Ramos (cell line): ENCODE data around the gene ARHGAP1.
"Not testable (repeated sequence)": the region's sequence is repeated elsewhere in the genome, so short reads cannot be mapped to it uniquely, and the experiment has no call there.

ENCODE experiments used
- in situ Hi-C: fragments of 300-500 bp; cut with MboI; formaldehyde crosslinking; loops from one replicate; pipeline ENCODE4 v1.14.3; 2022; ENCODE audit warnings: low sequenced_read_pairs; ENCODE audit not compliant: unreplicated experiment

Gene ARHGAP1

DNA sequence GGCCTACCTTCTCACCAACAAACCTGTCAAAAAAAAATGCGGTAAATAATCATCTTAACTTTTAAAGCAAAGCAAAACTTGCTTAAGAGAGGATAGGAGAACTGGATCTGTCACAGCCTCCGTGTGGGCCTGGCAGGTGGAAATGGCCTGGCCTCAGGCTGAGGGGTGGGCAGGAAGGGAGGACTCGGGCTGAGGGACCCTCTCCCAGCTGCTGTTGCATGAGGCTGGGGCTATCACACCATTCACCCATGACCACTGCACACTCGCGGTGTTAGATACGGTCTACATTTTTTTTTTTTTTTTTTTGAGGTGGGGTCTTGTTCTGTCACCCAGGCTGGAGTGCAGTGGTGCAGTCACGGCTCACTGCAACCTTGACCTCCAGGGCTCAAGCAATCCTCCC is 24.5 kb downstream of the ARHGAP1 start:
- in situ Hi-C loops: no loop called here

DNA sequence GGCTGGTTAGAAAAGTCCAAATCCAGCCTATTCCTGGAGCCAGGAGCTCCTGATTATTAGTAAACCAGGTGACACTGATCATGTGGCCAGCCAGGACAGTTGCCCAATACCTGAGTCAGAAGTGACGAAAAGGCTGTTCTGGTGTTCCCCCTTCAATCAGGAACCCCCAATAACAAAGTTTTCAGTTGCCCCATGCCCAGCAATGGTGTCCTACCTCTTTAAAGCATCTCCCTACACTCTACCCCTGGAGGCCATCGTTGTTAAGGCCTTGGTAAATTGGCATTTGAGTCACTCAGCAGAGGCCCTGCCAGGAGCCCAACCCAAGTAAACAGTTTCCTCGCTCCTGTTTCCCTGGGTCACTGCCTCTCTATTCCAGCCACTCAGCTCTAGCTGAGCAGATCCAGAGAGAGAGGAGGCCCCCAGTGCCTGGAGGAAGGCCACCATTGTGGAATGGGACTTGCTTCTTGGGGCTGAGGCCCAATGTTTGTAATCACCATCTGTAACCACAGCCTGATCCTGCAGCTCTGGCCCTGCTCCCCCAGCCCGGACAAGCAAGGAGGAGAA is 25.0 kb downstream of the ARHGAP1 start:
- in situ Hi-C loops: no loop called here

DNA sequence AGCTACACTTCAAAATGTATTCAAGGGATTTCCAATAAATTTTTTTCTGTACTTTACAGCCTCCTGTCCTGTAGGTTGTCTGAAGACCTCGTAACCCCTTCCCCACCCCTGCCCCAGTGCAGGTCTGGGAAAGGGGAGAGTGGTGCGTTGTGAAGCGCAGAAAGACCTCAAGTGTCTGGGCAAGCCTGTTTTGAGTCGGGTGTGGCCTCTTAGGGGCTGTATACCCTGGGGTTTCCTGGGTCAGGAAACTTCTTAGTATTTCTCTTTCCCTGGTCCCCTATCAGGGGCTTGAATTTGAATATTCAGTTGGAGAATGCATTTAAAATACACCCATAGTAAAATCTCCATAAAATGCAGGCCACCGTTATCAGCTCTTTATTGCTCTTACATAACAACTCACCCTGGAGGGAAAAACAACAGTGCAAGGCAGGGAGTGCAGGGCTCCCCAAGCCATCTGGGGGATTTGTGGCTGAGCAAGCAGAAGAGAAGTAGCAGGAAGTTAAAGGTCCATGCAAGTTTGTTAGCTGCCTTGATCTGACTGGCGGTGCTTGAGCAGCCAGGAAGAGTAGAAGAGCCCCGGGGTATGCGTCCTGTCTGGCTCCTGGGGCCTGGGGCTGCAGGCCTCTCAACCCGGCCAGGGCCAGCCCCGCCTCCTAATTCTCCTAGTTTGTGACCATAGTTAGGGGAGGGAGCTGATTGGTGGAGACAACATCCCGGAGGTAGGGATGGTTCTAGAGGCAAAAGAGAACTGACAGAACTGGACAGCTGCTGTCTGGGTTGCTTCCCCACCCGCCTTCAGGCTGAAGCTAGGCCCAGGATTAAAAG is 25.7 kb downstream of the ARHGAP1 start:
- in situ Hi-C loops: no loop called here

DNA sequence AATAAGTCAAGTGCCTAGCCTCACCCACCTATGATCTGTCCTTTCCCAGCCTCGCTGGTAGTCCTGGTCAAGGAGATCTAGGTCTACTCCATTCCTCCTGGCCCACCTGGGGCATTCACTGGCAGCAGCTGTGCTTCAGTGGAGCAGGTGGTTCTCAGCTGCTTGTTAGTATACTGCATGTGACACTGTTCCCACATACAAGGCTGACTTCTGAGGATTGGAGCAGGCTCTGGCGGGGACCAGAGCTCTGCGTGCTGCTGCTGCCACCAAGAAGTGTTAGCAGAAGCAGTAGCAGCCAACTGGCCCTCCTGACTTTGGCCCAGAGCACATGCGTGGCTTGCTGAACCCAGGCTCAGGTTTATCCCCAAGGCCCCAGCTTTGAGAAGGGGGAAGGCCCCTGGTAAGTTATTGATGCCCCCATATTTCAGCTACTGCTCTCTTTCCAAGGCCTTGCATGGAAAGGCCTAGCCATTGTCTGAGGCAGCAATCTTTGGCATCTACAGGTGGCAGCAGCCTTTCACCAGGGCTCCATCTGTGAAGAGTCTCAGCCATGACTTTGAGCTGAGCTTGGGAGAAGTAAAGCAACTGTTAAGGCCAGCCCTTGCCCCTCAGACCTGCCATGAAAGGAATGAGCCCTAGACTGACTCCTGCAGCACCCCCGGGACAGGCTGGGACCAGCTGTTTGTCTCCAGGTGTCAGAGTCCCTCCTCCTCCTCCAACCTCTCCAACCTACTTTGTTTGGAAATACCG is 26.5 kb downstream of the ARHGAP1 start:
- in situ Hi-C loops: no loop called here

DNA sequence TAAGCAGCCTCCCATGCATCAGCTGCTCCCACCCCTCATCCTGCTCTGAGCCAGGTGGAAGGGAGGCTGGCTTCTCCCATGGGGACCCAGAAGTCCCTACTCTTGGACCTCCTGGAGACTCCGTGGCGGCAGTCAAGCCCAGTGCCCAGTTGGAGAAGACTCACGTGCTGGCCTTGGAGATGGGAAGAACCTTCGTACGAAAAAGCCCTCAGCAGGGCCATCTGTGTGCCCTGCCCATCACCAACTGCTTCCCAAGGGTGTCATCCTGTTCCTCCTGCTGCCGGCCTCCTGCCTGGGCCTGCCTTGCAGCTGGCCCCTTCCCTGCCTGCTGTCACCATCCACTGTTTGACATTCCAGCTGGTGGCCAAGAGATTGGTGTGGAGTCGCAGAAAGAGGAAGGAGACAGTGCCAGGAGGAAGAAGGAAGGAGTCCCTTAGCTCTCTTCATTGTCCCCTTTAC is 28.0 kb downstream of the ARHGAP1 start:
- in situ Hi-C loops: no loop called here

DNA sequence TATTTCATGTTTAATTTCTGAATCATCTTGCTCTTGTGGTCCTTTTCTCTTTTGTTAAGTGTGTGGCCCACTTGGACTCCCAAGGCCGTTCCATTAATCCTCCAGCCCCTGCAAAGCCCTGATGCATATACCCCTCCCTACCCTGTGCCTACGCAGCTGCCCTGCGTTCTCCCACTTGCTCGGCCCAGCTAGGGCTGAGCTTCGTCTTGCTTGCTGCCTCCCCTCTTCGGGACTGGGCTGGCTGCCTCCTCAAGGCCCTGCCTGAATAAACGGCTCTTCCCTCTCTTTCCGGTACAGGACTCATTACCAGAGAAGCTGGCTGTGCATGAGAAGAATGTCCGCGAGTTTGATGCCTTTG is 28.5 kb downstream of the ARHGAP1 start:
- in situ Hi-C loops: no loop called here

DNA sequence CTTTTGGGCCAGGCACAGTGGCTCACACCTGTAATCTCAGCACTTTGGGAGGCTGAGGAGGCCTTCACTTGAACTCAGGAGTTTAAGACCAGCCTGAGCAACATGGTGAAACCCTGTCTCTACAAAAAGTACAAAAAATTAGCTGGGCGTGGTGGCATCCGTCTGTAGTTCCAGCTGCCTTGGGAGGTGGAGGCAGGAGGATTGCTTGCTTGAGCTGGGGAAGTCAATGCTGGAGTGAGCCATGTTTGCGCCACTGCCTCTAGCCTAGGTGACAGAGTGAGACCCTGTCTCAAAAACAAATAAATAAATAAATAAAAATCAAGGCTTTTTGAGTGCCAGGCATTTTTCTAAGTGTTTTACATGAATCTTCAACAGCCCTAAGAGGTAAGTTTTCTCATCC is 29.9 kb downstream of the ARHGAP1 start:
- in situ Hi-C loops: not testable (repeated sequence)

DNA sequence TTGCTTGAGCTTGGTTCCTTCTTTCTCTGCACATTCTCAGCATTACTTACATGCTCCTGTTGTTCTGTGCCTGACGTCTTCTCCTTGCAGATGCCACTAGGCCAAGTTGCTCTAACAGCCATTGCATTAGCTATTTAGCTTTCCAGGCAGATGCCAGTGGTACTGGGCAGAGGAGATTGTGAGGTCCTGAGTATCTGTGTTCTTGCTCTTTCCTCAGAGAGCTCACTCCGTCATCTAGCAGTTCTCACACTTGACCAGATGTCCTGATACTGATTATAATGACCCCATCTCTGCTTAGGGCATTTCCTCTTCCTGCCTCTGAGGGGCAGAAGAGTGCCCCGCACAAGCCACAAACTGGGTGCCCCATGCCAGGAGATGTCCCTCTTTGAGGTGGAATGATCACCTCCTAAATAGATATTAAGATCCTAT is 30.7 kb downstream of the ARHGAP1 start:
- in situ Hi-C loops: no loop called here

DNA sequence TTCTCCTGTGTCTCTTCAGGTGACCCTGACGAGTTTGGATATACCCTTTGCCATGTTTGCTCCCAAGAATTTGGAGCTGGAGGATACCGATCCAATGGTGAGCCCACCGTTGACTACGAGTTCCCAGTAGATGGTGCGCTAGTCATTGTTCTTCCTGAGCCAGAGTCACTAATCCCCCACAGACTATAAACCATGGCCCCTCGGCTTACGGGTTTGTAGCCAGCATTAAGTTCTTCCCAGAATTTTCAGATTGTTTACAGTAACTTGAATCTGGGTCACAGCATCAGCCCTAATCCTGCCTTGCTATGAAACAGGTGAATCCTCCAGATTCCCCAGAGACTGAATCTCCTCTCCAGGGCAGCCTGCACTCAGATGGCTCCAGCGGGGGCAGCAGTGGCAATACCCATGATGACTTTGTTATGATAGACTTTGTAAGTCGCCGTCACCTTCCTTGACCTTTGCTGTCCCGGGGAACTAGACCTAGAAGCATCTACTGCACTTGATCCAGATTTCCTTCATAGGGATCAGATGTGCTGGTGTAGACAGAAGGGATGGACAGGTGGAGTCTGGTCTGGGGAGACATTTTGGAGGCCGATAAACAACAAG is 31.8 kb downstream of the ARHGAP1 start:
- in situ Hi-C loops: no loop called here

DNA sequence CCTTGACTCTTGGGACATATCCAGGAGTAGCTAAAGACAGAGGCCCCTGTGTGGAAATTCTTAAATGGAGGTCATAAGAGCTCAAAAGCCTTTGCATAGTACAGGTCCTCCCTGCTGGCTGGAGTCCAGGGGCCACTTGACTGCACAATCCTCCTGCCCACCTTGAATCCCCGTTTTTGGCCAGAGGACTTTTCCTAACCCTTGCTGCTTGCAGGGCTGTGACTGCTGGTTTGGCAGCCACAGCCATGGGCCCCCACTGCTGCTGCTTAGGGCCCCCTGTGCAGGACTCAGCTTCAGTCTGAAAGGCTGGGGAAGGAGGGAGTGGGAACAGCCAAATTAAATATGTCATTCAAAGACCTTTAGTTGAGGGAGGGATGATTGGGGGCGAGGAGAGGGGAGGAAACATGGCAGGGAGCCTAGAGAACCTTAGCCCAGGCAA is 33.4 kb downstream of the ARHGAP1 start:
- in situ Hi-C loops: no loop called here

DNA sequence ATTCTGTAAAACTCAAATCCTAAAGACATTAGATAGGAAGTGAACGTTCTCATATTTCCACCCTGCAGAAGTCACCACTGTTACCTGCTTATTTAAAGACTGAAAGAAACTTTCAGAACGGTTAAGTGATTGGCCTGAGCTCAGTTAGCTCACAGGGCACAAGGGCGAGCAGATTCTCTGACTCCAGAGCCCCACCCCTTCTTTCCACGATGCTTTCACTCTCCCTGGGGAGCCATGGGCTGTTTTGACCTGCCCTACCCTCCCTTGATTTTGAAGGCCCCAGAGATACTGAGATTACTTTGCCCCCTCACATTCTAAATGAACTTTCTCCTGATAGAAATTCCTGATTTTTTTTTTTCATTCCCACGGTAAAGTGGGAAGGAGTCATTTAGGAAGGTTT is 33.9 kb downstream of the ARHGAP1 start:
- in situ Hi-C loops: no loop called here

DNA sequence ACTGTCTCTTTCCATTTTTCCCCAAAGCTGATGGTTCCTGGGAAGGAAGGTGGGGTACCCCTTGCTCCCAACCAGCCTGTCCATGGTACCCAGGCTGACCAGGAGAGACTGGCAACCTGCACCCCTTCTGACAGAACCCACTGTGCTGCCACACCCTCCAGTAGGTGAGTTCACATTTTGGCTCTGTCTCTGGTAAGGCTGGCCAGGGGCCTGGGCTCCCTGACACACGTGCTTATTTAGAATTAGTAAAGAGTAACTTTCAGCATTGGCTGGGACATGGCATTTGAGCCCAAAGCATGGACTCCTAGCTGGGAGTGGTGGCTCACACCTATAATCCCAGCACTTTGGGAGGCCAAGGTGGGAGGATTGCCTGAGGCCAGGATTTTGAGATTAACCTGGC is 35.1 kb downstream of the ARHGAP1 start:
- in situ Hi-C loops: no loop called here

DNA sequence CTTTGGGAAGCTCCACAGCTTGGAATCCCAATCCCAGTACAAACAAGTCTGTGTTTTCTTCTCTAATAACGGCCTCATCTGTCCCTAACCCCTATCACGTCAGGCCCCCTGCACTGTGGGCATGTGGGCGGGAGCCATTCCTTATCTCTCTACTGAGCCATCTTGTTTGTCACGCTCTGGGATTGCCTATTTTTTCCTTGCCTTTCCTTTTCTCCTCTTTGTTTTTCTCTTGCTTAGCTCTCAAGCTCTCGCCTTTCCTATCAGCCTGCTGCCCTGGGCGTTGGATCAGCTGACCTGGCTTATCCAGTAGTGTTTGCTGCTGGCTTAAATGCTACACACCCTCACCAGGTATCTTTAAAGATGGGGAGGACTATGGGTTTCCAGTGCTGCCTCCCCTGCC is 35.8 kb downstream of the ARHGAP1 start:
- in situ Hi-C loops: no loop called here

DNA sequence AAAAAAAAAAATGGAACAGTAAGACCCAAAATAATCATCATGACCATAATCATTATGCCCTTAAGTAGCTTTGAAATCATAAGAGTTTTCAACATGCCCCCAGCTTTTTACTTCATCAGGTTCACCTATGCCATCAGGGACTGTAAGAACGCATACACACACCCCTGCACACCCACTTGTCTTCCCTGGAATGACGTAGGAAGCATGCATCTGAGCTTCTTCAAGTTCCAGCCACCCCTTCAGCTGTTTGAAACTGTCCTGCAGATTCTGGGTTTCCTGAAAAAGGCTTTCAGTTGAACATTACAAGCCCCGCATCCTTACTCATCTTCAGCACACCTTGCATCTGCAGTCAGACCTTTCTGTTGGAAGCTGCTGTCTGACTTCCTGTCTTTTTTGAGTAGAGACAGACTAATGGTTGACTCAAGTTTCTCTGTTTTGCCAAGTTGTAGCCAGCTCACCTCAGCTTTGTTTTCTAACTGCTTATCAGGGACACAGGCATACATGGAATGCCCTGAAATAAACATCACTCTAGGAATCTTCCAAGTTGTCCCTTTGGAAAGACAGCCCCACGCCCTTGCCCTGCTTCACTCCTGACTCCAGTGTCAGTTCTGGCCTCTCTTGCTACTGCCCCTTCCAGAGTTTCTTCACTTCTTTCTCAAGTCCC is 37.0 kb downstream of the ARHGAP1 start:
- in situ Hi-C loops: no loop called here

DNA sequence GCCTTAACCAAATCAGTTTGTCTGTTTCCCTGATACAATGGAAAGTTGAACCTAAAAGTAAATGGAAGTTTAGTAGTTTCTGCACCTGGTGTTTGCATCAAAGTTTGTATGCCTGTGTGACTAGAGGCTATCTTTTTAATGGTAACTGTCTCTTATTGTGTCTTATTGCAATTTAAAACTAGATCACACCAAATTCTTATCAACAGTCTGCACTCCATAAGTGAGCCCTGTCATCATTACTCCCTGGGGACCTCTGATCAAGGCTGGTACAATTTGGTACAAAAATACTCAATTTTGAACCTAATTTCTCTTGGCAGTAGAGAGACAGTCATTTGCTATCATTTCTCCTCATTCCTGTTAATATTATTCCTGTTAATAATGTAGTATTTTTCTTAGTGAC is 38.1 kb downstream of the ARHGAP1 start:
- in situ Hi-C loops: no loop called here

DNA sequence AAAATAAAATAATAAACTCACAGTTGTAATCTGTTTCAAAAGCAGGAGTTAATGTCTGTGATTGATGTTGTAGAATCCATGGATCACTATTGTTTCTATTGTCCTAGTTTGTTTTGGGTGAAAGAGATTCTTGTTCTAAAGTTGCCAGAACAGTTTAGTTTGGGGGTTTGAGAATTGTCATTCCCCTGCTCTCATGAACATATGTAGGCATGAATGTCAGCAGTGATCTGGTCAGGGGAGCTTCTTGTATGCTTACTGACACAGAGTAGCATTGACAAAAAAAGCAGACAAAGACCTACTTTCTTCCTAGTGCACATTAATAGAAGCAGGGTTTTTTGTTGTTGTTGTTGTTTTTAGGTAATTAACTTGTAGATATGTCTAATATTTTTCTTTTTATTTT is 38.6 kb downstream of the ARHGAP1 start:
- in situ Hi-C loops: no loop called here

DNA sequence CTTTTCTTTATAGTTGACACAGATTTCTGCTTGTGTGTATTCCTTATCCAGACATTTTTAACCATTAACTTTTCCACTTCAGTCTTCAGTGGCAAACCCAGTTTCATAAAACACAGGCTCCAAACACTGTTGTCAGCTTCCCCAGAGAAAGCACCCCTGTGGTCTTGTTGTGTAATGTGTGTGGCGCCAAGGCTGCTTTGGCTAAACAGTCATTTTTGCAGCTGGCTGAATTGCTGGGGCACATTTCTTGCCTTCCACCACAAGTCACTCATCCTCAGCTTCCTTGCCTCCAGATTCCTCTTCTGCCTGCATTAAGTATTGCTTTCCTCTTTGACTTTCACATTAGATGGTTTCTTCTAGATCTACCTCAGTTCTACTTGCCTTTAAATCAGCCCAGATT is 40.5 kb downstream of the ARHGAP1 start:
- in situ Hi-C loops: no loop called here

DNA sequence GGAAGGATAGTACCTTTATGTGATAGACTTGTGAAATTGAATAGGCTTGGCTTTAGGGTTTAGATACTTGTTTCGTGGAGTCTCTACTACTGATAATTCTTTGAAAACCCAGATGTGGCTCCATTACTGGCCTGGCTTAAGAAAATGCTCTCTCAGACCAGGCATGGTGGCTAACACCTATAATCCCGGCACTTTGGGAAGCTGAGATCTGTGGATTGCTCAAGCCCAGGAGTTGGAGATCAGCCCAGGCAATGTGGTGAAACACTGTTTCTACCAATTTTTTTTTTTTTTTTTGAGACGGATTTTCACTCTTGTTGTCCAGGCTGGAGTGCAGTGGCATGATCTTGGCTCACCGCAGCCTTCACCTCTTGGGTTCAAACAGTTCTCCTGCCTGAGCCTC is 42.2 kb downstream of the ARHGAP1 start:
- in situ Hi-C loops: no loop called here

DNA sequence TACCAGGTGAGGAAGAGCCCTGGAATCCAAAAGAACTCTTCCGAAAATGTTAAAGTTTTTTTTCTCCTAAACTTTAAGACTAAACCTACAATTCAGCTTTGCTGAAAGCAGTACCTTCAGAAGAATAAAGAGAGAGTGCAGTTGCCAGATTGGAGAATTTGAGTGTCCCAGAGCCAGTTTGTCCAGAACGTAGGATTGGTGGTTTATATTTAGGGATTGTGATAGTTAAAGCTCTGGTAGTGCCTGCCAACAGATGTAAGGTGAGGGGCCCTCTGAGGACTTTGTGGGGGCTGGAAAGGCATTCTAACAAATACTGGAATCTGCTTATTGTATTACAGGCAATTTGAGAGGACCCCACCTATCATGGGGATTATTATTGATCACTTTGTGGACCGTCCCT is 43.2 kb downstream of the ARHGAP1 start:
- in situ Hi-C loops: no loop called here

DNA sequence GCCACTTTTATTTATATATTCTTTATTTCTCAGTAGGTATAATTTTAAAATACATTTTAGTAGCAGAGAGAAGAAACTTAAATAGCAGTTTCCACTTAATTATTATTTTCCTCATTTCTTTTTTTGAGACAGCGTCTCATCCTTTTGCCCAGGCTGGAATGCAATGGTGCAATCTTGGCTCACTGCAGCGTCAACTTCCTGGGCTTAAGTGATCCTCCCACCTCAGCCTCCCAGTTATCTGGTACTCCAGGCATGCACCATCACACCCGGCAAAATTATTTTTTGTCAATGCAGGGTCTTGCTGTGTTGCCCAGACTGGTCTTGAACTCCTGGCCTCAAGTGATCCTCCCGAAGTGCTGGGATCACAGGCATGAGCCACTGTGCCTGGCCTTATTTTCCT is 44.8 kb downstream of the ARHGAP1 start:
- in situ Hi-C loops: no loop called here
